Uterus (tissue), 4 donors: Measurements from ENCODE around the gene DPY30. TPM values are rescaled to one million over a fixed set of nuclear protein-coding genes. Genes with fewer than 3 reads are reported as not detected.
A peak's percentile ranks its signal among the peaks of the same experiment; 100 is the strongest.

ENCODE experiments used
- DNase-seq, 2 donors: peaks; one replicate each; pipeline ENCODE4 v3.0.0-alpha.2; 2019 to 2020
- H3K27ac ChIP-seq, 2 donors: fragments of 200-600 bp; sonication (generic); 1 replicate in 1 of 2; 2 replicates in 1 of 2; pipeline ENCODE4 v1.5.1; 2016 to 2018
- H3K27me3 ChIP-seq, 2 donors: fragments of 200-600 bp; sonication (generic); one replicate each; pipeline ENCODE4 v1.5.1; 2018 to 2019; ENCODE audit warnings: control low read depth in 1 of 2
- H3K36me3 ChIP-seq, 2 donors: fragments of 200-600 bp; sonication (generic); one replicate each; pipeline ENCODE4 v1.5.1; 2019; ENCODE audit warnings: control low read depth in 1 of 2
- H3K4me1 ChIP-seq, 2 donors: fragments of 200-600 bp; sonication (generic); one replicate each; pipeline ENCODE4 v1.5.1; 2018 to 2019; ENCODE audit warnings: control low read depth in 1 of 2
- H3K4me3 ChIP-seq, 2 donors: fragments of 200-600 bp; sonication (generic); 1 replicate in 1 of 2; 2 replicates in 1 of 2; pipeline ENCODE4 v1.5.1; 2018 to 2019; ENCODE audit warnings: mild to moderate bottlenecking in 1 of 2
- H3K9me3 ChIP-seq, 2 donors: fragments of 200-600 bp; sonication (generic); one replicate each; pipeline ENCODE4 v1.5.1; 2019; ENCODE audit warnings: control low read depth in 1 of 2
- POLR2A ChIP-seq, 2 donors: fragments of 450-650 bp; IDR thresholded peaks; one replicate each; pipeline ENCODE4 v1.6.1; 2016; ENCODE audit warnings: antibody characterized with exemption in 2 of 2, mild to moderate bottlenecking in 1 of 2, moderate library complexity in 1 of 2
- intact Hi-C: fragments of 100-400 bp; cut with DNase I; formaldehyde crosslinking; loops from one replicate; pipeline ENCODE4 v1.15.1; 2023; ENCODE audit warnings: low total_unique reads
- total RNA-seq, 4 donors: library from RNA; depleted of rRNA in 3 of 4; stranded (reverse); fragments of >200 nt in 3 of 4; gene quantifications; one replicate each; pipeline versions ENCODE4 v1.1.0 to v1.2.4, GENCODE V29; 2014 to 2023
- TF ChIP-seq, protein P1 (sequence below), 4 experiments: fragments of 200-600 bp in 2 of 4; fragments of 450-650 bp in 2 of 4; sonication (generic) in 2 of 4; IDR thresholded peaks; one replicate each; pipeline ENCODE4 v1.5.1; 2016 to 2019; ENCODE audit warnings: antibody characterized with exemption in 4 of 4, mild to moderate bottlenecking in 2 of 4, moderate library complexity in 1 of 4
- donor health status: DM: yes; HTN: yes; CAD: no.

DPY30 gene
- 100 to 1,000 TPM in 1 of 4 donors, 10 to 100 TPM in 3; 37.1 to 165 (median 43.4) TPM for total RNA-seq

DNA sequence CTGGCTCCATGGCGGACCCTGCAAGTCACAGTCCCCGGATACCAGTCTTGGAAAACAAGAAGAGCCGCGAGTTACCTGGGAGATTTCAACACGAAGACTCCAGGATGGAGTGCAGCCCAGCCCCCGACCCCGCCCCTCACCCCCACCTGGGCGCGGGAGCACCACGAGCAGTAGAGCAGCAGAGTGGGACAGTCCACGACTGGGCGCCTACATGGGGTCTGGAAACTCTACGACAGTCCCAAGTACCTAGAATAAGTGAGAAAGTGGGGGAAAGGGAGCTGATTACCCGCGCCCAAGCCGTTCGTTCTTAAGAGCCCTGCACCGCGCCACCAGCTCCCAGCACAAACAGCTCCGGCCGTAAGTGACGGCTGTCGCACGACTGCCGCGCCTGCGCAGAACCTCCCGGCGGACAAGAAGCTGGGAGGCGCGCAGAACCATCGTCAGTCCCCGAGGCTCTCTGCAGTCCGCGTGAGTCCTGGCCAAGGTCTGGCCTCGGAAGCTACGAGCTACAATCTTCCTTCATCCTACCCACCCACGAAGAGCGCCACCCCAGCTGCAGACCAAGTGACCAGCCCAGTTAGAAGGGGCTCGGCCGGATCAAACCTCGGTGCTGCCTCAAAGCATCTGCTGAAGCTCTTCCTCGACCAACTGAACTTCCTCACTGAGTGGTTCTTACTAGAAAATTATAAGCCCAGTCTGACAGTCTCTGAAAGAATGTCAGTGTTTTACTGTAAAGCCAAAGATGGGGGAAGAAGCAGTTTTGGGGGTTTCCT lies at the start of gene DPY30:
Gene DPY30 (minus strand): TSS at position 359 of the 773 bp plus-strand sequence. CDS start 349 bp downstream, at position 10.
- Histone ChIP-seq H3K27ac (peak within 1 kb of the TSS; percentile 84 to 85), H3K4me1 (no peaks in the 10 kb centered on the region), H3K36me3 (no peaks in the 10 kb centered on the region), H3K27me3 (no peaks in the 10 kb centered on the region), H3K9me3 (no peaks in the 10 kb centered on the region), H3K4me3 (peak within 1 kb of the TSS; percentile 85 to 98)
- DNase-seq = peak; percentile 89 to 91
- TF ChIP-seq, protein P1, sequence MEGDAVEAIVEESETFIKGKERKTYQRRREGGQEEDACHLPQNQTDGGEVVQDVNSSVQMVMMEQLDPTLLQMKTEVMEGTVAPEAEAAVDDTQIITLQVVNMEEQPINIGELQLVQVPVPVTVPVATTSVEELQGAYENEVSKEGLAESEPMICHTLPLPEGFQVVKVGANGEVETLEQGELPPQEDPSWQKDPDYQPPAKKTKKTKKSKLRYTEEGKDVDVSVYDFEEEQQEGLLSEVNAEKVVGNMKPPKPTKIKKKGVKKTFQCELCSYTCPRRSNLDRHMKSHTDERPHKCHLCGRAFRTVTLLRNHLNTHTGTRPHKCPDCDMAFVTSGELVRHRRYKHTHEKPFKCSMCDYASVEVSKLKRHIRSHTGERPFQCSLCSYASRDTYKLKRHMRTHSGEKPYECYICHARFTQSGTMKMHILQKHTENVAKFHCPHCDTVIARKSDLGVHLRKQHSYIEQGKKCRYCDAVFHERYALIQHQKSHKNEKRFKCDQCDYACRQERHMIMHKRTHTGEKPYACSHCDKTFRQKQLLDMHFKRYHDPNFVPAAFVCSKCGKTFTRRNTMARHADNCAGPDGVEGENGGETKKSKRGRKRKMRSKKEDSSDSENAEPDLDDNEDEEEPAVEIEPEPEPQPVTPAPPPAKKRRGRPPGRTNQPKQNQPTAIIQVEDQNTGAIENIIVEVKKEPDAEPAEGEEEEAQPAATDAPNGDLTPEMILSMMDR (IDR thresholded peaks at IDR 0.05) = peak in 2 of 4 experiments; percentile 11 to 13
- TF ChIP-seq POLR2A (IDR thresholded peaks at IDR 0.05) = peak; percentile 81 to 84
- intact Hi-C loops = no loop called here

DNA sequence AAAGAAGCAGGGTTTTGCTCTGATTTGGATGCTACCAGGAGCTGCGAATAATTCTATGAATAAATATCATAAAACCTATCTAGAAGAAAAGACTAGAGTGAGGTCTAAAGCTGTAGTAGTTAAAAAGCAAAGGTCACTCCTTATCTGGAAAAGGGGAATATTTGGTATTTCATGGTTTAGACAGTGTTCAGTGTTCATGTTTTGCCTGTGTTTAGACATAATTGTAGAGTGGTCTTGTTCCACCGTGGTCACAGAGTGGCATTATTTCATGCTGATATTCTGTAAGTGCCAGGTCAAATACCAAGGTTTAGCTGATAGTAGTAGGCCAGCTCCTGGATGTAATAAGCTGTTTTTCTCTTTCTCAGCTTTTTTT lies 34.5 kb upstream of the DPY30 start:
- Histone ChIP-seq H3K27me3 (no peaks in the 10 kb centered on the region), H3K4me1 (no peaks in the 10 kb centered on the region), H3K27ac (no peak overlapping the region), H3K9me3 (no peaks in the 10 kb centered on the region), H3K4me3 (no peak overlapping the region), H3K36me3 (no peaks in the 10 kb centered on the region)
- no peak for TF ChIP-seq POLR2A (IDR thresholded peaks at IDR 0.05)
- TF ChIP-seq, protein P1 (IDR thresholded peaks at IDR 0.05) = no peak
- intact Hi-C loops = no loop called here
- DNase-seq = no peak

DNA sequence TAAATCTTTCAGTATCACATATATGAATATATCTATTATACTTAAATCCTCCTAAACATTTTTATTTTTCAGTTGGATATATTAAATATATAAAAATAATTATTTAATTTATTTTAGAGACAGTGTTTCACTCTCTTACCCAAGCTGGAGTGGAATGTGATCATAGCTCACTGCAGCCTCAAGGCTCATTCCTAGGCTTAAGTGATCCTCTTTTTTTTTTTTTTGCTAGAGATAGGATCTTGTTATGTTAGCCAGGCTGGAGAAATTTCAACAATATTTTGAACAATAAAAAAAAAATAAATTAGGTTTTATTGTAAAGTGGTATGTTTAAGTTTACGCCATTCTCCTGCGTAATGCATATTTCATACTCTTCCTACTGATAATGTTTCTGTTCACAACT lies 27.9 kb upstream of the DPY30 start:
- intact Hi-C loops = no loop called here
- Histone ChIP-seq H3K27me3 (no peaks in the 10 kb centered on the region), H3K36me3 (no peaks in the 10 kb centered on the region), H3K9me3 (no peaks in the 10 kb centered on the region), H3K27ac (no peak overlapping the region), H3K4me1 (no peaks in the 10 kb centered on the region), H3K4me3 (no peak overlapping the region)
- DNase-seq = no peak
- no peak for TF ChIP-seq POLR2A (IDR thresholded peaks at IDR 0.05)
- TF ChIP-seq, protein P1 (IDR thresholded peaks at IDR 0.05) = no peak

DNA sequence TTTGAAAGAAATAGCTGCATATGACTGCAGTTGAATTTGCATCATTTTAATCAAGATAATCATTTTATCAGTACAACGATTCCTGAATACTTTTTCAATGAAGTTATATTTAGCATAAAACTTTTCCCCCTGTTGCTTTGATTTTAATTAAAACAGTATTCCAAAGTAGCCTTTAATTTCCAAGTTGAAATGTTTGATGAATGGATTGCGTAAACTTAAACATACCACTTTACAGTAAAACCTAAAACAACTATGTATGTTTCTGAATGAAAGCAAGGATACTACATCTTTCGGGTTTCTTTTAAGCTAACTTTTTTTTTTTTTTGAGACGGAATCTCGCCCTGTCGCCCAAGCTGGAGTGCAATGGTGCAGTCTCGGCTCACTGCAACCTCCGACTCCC lies 25.1 kb upstream of the DPY30 start:
- intact Hi-C loops = no loop called here
- Histone ChIP-seq H3K27me3 (no peaks in the 10 kb centered on the region), H3K27ac (peak overlapping the region; percentile 87 to 89), H3K4me1 (no peaks in the 10 kb centered on the region), H3K4me3 (peak overlapping the region; percentile 64 to 80), H3K36me3 (no peaks in the 10 kb centered on the region), H3K9me3 (no peaks in the 10 kb centered on the region)
- no peak for DNase-seq
- TF ChIP-seq POLR2A (IDR thresholded peaks at IDR 0.05) = no peak
- TF ChIP-seq, protein P1 (IDR thresholded peaks at IDR 0.05) = no peak

DNA sequence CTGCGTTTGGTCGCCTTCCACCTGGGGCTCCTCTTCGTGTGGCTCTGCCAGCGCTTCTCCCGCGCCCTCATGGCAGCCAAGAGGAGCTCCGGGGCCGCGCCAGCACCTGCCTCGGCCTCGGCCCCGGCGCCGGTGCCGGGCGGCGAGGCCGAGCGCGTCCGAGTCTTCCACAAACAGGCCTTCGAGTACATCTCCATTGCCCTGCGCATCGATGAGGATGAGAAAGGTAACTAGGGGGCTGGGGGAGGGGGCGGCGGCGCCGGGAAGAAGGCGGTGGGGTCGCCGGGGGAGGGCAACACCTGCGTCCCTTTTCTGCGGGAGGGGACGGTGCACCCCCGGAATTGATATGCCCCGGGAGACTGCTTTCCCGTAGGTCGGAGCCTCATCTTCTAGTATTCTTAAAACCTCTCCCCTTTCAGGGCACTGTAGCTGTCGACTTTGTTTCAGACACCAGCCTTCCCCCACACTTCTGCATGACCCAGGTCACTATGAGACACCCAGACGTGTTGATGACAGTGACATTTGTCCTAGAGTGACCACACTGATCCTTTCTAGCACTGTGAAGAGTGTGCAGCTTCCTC lies 24.5 kb upstream of the DPY30 start:
- no peaks in the 10 kb centered on the region for H3K4me1 ChIP-seq
- peak overlapping the region; percentile 64 to 80 for H3K4me3 ChIP-seq
- H3K27me3 ChIP-seq = no peaks in the 10 kb centered on the region
- DNase-seq = no peak
- peak overlapping the region; percentile 87 to 89 for H3K27ac ChIP-seq
- H3K36me3 ChIP-seq = no peaks in the 10 kb centered on the region
- TF ChIP-seq POLR2A (IDR thresholded peaks at IDR 0.05) = no peak
- TF ChIP-seq, protein P1 (IDR thresholded peaks at IDR 0.05) = no peak
- intact Hi-C loops = no loop called here
- no peaks in the 10 kb centered on the region for H3K9me3 ChIP-seq
